Activated T-cell treated with anti-CD3 and anti-CD28 coated beads, Interleukin-2, amount 50 U/mL, for 72 hours (primary cell): Measurements from ENCODE around the gene BTBD9. TPM values are rescaled to one million over a fixed set of nuclear protein-coding genes. Genes with fewer than 3 reads are reported as not detected.

Experiments used
- ATAC-seq, 2 donors: fragments of 150-1000 bp; cut with Tn5 transposase; replicated peaks in 1 of 2; 2 replicates each; pipeline ENCODE4 v1.10.0; 2021; ENCODE audit warnings: moderate library complexity in 2 of 2, mild to moderate bottlenecking in 1 of 2
- DNase-seq, 2 donors: peaks; one replicate each; pipeline ENCODE4 v3.0.0; 2021 to 2022; ENCODE audit warnings: mixed read lengths in 1 of 2
- H3K27ac Mint-ChIP-seq: one replicate; pipeline ENCODE4 v1.8.0; 2022; ENCODE audit warnings: mild to moderate bottlenecking, moderate library complexity, mixed read lengths
- H3K27me3 Mint-ChIP-seq: one replicate; pipeline ENCODE4 v1.8.0; 2022; ENCODE audit warnings: low read depth, mixed read lengths
- H3K36me3 Mint-ChIP-seq, 2 donors: one replicate each; pipeline ENCODE4 v1.8.0; 2022; ENCODE audit warnings: mixed read lengths in 2 of 2, mild to moderate bottlenecking in 1 of 2; ENCODE audit not compliant: insufficient read depth in 2 of 2
- H3K4me1 Mint-ChIP-seq: one replicate; pipeline ENCODE4 v1.8.0; 2022; ENCODE audit warnings: low read depth, mixed read lengths
- H3K4me3 Mint-ChIP-seq, 2 donors: one replicate each; pipeline ENCODE4 v1.8.0; 2022; ENCODE audit warnings: mild to moderate bottlenecking in 2 of 2, mixed read lengths in 2 of 2, moderate library complexity in 2 of 2
- H3K9me3 Mint-ChIP-seq, 2 donors: one replicate each; pipeline ENCODE4 v1.8.0; 2022; ENCODE audit warnings: mixed read lengths in 2 of 2
- total RNA-seq, 2 donors: library from RNA; stranded (reverse); gene quantifications; one replicate each; pipeline ENCODE4 v1.2.3, GENCODE V29; 2022

BTBD9 gene
- total RNA-seq, 2 donors from 2014 or later: 19.8 to 24.9 TPM

GRCh38 chr6:38208028-38208427, 431.7 kb downstream of the BTBD9 start:
- no peaks in the 10 kb centered on the region for H3K4me1 Mint-ChIP-seq

GRCh38 chr6:38207375-38207774, 432.4 kb downstream of the BTBD9 start:
- DNase-seq (no peak), ATAC-seq (no peak)
- Mint-ChIP-seq H3K4me3 (no peak overlapping the region), H3K27ac (no peak overlapping the region), H3K27me3 (no peaks in the 10 kb centered on the region), H3K36me3 (no peaks in the 10 kb centered on the region), H3K4me1 (no peaks in the 10 kb centered on the region), H3K9me3 (no peaks in the 10 kb centered on the region)

More at GRCh38 chr6:38208028-38208427, 431.7 kb downstream of the BTBD9 start:
- Mint-ChIP-seq H3K9me3 (no peaks in the 10 kb centered on the region), H3K36me3 (no peaks in the 10 kb centered on the region), H3K4me3 (no peak overlapping the region), H3K27ac (no peak overlapping the region), H3K27me3 (no peaks in the 10 kb centered on the region)
- ATAC-seq (no peak), DNase-seq (no peak)

- ATAC-seq (no peak), DNase-seq (no peak)
- Mint-ChIP-seq H3K4me3 (no peak overlapping the region), H3K9me3 (no peaks in the 10 kb centered on the region), H3K36me3 (no peaks in the 10 kb centered on the region), H3K27ac (no peak overlapping the region), H3K4me1 (no peaks in the 10 kb centered on the region), H3K27me3 (no peaks in the 10 kb centered on the region)
These were observed 441.5 kb downstream of the BTBD9 start for GRCh38 chr6:38198219-38198618.

DNA sequence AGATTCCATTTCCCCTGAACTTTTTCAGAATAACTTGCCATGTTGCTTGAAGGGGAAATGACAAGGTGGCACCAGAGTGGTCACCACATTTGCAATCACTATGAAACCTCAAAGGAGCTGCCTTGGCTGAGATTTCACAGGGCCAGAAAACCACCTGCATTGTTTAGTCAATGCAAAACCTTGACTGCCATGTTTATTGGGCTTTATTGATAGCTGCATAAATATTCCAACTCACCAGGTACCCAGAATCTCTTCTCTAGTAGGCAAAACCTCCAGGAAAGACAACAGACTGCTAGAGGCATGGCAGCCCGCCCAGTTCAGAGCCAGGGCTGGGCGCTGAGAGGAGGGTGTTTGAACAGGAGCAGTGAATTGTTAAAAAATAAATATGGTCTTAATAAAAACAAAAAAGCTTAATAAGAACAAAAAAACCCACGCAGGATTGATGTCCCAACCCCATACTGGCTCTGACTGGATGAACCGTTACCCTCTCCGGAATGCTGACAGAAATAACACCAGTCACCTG, 444.6 kb downstream of the BTBD9 start:
- Mint-ChIP-seq H3K9me3 (no peaks in the 10 kb centered on the region), H3K27me3 (no peaks in the 10 kb centered on the region), H3K4me3 (no peak overlapping the region), H3K36me3 (no peaks in the 10 kb centered on the region), H3K27ac (no peak overlapping the region), H3K4me1 (no peaks in the 10 kb centered on the region)
- ATAC-seq (no peak), DNase-seq (no peak)

- Mint-ChIP-seq H3K4me3 (no peak overlapping the region), H3K27me3 (no peaks in the 10 kb centered on the region), H3K36me3 (no peaks in the 10 kb centered on the region), H3K4me1 (no peaks in the 10 kb centered on the region), H3K27ac (no peak overlapping the region), H3K9me3 (no peaks in the 10 kb centered on the region)
- no peak for DNase-seq
- no peak for ATAC-seq
These were observed 445.1 kb downstream of the BTBD9 start for GRCh38 chr6:38194589-38194988.

- ATAC-seq: no peak
- DNase-seq: no peak
- H3K27ac Mint-ChIP-seq: no peak overlapping the region
- H3K27me3 Mint-ChIP-seq: no peaks in the 10 kb centered on the region
- H3K4me1 Mint-ChIP-seq: no peaks in the 10 kb centered on the region
- H3K36me3 Mint-ChIP-seq: no peaks in the 10 kb centered on the region
- H3K4me3 Mint-ChIP-seq: no peak overlapping the region
- no peaks in the 10 kb centered on the region for H3K9me3 Mint-ChIP-seq
These were observed 445.5 kb downstream of the BTBD9 start for GRCh38 chr6:38194282-38194572.

DNA sequence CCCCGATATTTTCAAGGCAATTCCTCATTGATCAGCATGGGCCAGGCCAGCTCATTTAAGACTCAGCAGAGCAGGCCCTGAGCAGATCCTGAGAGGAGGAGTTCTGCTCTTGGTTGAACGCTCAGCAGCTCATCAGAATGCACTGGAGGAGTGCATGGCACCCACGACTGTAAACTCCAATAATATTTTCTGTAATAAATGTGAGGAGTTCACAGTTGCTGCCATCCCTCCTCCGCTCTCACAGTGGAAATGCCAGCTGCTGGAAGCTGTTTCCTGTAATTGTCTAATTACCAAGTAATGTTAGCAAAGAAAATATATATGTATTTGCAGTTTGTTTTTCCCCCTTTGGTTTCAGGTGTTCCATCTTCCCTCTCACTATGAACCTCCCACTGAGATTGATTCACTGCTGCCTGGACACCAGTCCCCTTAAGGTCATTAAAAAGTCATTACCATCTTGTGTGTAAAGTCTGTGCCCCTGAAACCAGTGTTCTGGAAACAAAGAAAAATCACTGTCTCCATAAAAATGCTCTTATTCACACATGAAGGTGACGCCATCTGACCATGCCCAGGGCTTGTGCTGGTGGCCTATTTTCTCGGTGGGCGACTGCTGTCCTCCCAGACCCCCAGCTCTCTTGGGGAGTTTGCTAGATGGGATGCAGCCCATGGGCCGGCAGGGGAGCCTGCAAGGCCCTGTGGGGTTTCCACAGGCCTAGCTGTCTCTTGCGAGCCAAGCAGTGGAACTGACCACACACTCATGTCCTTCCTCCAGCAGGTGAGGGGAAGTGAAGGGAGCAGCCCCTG, 446.0 kb downstream of the BTBD9 start:
- no peaks in the 10 kb centered on the region for H3K36me3 Mint-ChIP-seq
- H3K27me3 Mint-ChIP-seq: no peaks in the 10 kb centered on the region
- H3K4me1 Mint-ChIP-seq: no peaks in the 10 kb centered on the region
- H3K4me3 Mint-ChIP-seq: no peak overlapping the region
- ATAC-seq: no peak
- no peak for DNase-seq
- no peaks in the 10 kb centered on the region for H3K9me3 Mint-ChIP-seq
- H3K27ac Mint-ChIP-seq: no peak overlapping the region

- no peak for DNase-seq
- no peak overlapping the region for H3K27ac Mint-ChIP-seq
- ATAC-seq: no peak
These were observed 446.7 kb downstream of the BTBD9 start for GRCh38 chr6:38193051-38193450.

GRCh38 chr6:38192487-38192886, 447.2 kb downstream of the BTBD9 start:
- ATAC-seq (no peak), DNase-seq (no peak)
- Mint-ChIP-seq H3K4me1 (no peaks in the 10 kb centered on the region), H3K9me3 (no peaks in the 10 kb centered on the region), H3K36me3 (no peaks in the 10 kb centered on the region), H3K27me3 (no peaks in the 10 kb centered on the region), H3K27ac (no peak overlapping the region), H3K4me3 (no peak overlapping the region)

More at GRCh38 chr6:38193051-38193450, 446.7 kb downstream of the BTBD9 start:
- Mint-ChIP-seq H3K4me1 (no peaks in the 10 kb centered on the region), H3K9me3 (no peaks in the 10 kb centered on the region), H3K27me3 (no peaks in the 10 kb centered on the region), H3K36me3 (no peaks in the 10 kb centered on the region), H3K4me3 (no peak overlapping the region)

- H3K4me1 Mint-ChIP-seq: no peaks in the 10 kb centered on the region
- H3K27ac Mint-ChIP-seq: no peak overlapping the region
- no peaks in the 10 kb centered on the region for H3K36me3 Mint-ChIP-seq
- DNase-seq (no peak), ATAC-seq (no peak)
- H3K4me3 Mint-ChIP-seq: no peak overlapping the region
- no peaks in the 10 kb centered on the region for H3K9me3 Mint-ChIP-seq
- no peaks in the 10 kb centered on the region for H3K27me3 Mint-ChIP-seq
These were observed 447.7 kb downstream of the BTBD9 start for GRCh38 chr6:38192011-38192410.

DNA sequence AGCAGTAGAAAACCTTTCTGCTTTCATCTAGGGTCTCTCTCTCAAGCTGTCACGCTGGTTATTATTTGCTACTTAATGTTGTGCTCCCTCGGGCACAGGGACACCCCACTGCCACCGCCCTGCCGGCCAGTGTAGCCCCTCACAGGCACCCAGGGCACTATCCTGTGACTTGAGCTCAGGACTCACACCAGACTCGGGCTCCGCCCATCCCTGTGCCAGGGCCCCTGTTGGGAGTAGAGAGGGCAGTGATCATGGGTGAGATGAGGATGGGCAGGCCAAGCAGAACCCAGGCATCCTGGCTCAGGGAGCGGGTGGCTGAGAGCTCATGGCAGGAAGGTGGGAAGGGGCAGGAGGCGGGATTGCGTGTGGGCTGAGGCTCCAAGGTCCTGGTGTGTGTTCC, 448.3 kb downstream of the BTBD9 start:
- ATAC-seq: no peak
- Mint-ChIP-seq H3K36me3 (no peaks in the 10 kb centered on the region), H3K27ac (no peak overlapping the region), H3K4me1 (no peaks in the 10 kb centered on the region), H3K9me3 (no peaks in the 10 kb centered on the region), H3K27me3 (no peaks in the 10 kb centered on the region), H3K4me3 (no peak overlapping the region)
- no peak for DNase-seq

DNA sequence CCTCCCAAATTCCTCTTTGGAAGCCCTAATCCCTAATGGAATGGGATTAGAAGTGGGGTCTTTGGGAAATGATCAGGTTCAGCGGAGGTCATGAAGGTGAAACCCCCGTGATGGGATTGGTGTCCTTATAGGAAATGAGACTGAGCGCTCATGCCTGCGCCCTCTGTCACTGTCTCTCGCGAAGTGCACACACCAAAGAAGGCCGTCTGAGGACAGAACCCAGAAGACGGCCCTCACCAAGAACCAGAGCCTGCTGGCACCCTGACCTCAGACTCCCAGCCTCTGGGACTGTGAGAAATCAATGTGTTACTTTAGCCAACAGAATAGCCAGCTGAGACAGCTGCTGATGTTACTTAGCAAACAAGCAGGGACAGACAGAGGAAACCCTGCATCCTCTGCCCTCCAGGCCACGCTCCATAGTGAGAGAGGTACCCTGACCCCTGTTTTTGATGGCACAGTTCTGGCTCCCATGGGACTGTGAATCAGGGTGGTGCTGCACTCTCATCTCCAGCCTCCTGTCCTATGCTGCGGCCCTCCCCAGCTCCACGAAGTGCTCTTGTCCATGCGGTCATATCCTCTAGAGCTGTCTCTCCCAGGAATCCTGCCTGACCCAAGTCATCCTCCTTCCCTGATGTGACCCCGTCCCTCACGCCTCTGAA, 450.9 kb downstream of the BTBD9 start:
- DNase-seq: no peak
- Mint-ChIP-seq H3K36me3 (no peaks in the 10 kb centered on the region), H3K9me3 (no peaks in the 10 kb centered on the region), H3K27ac (no peak overlapping the region), H3K4me3 (no peak overlapping the region), H3K27me3 (no peaks in the 10 kb centered on the region), H3K4me1 (no peaks in the 10 kb centered on the region)
- no peak for ATAC-seq

GRCh38 chr6:38187811-38188590, 451.7 kb downstream of the BTBD9 start:
- no peak for DNase-seq
- Mint-ChIP-seq H3K4me3 (no peak overlapping the region), H3K27me3 (no peaks in the 10 kb centered on the region), H3K36me3 (no peaks in the 10 kb centered on the region), H3K27ac (no peak overlapping the region), H3K9me3 (no peaks in the 10 kb centered on the region), H3K4me1 (no peaks in the 10 kb centered on the region)
- ATAC-seq: no peak
